Measurements from ENCODE around the gene TP53TG3C.
"Not testable (repeated sequence)": the region's sequence is repeated elsewhere in the genome, so short reads cannot be mapped to it uniquely, and the experiment has no call there.

TP53TG3C gene, protein sequence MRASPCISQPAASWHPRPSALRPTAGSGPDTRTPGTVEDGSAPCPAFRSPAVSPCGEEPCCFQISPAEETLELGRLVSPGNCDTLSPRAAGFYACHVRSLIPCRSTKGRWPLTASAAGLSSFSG

DNA sequence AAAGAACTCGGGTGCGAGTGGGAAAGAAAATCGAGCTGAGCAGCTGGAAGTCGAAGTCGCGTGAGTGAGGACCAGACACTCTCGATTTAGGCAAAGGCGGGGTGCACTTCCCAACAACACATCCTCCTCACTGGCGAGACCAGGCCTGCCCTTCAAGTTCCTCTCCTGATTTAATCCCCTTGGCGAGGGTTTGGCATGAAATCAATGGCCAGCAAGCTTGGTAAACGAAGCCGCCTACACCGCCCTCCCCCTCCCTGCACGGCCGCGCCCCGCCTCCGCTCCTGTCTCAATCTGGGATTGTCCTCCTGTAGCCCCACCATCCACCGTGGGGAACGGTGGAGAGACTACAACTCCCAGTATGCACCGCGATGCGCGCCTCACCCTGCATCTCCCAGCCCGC lies at the start of gene TP53TG3C:
Gene TP53TG3C (plus strand): TSS at position 301 of the 400 bp plus-strand sequence. CDS start 68 bp downstream, at position 369.
- DNase-seq (ENCODE audit: low read depth in 3 of 3): not testable (repeated sequence)

Measured in stimulated activated CD4-positive, alpha-beta T cell treated with anti-CD3 and anti-CD28 coated beads, TNF-alpha, amount 100 ng/mL, for 48 hours (primary cell).